ENCODE results near the gene TNS1. TPM values are rescaled to one million over a fixed set of nuclear protein-coding genes. Genes with fewer than 3 reads are reported as not detected.

Gene TNS1
- total RNA-seq, 1 donor from 2014 or later = 59.2 TPM

GRCh38 chr2:217808326-217808725 lies 194.5 kb downstream of the TNS1 start:
- Mint-ChIP-seq H3K4me1 (ENCODE audit: unreplicated experiment) (peaks cover 4% of the 10 kb centered on the region), H3K27ac (no peak overlapping the region), H3K36me3 (peaks cover 37% of the 10 kb centered on the region), H3K4me3 (no peak overlapping the region), H3K9me3 (no peaks in the 10 kb centered on the region), H3K27me3 (no peaks in the 10 kb centered on the region)
- DNase-seq (ENCODE audit: extremely low spot score, unreplicated experiment) = no peak
- TF ChIP-seq, protein P1, sequence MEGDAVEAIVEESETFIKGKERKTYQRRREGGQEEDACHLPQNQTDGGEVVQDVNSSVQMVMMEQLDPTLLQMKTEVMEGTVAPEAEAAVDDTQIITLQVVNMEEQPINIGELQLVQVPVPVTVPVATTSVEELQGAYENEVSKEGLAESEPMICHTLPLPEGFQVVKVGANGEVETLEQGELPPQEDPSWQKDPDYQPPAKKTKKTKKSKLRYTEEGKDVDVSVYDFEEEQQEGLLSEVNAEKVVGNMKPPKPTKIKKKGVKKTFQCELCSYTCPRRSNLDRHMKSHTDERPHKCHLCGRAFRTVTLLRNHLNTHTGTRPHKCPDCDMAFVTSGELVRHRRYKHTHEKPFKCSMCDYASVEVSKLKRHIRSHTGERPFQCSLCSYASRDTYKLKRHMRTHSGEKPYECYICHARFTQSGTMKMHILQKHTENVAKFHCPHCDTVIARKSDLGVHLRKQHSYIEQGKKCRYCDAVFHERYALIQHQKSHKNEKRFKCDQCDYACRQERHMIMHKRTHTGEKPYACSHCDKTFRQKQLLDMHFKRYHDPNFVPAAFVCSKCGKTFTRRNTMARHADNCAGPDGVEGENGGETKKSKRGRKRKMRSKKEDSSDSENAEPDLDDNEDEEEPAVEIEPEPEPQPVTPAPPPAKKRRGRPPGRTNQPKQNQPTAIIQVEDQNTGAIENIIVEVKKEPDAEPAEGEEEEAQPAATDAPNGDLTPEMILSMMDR (conservative IDR thresholded peaks at IDR 0.05) = no peak

DNA sequence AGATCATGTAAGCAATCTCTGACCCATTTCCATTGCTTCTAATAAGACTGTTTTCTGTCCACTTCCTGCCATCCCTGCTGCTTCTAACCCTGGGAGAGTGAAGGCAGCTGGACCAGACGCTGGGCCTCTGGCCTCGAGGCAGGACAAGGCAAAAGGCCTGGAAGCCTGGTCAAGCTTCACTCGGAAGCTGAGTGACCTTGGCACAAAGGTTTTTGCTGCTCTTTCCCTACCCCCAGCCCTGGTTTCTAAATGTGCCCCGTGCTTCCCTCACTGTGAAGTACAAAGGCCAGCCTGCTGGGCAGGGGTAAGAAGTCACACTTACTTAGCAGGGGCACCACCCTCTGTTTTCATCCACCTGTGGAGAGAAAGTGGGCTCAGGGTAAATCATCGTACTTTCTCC lies 195.0 kb downstream of the TNS1 start:
- Mint-ChIP-seq H3K27ac (no peak overlapping the region), H3K4me1 (ENCODE audit: unreplicated experiment) (peaks cover 4% of the 10 kb centered on the region)

GRCh38 chr2:217807025-217807424 lies 195.8 kb downstream of the TNS1 start:
- H3K9me3 Mint-ChIP-seq = no peaks in the 10 kb centered on the region

More for the DNA sequence above, 195.0 kb downstream of the TNS1 start:
- Mint-ChIP-seq H3K4me3 (no peak overlapping the region), H3K36me3 (peaks cover 34% of the 10 kb centered on the region), H3K27me3 (no peaks in the 10 kb centered on the region), H3K9me3 (no peaks in the 10 kb centered on the region)
- no peak for DNase-seq (ENCODE audit: extremely low spot score, unreplicated experiment)
- TF ChIP-seq, protein P1 (conservative IDR thresholded peaks at IDR 0.05) = no peak

DNA sequence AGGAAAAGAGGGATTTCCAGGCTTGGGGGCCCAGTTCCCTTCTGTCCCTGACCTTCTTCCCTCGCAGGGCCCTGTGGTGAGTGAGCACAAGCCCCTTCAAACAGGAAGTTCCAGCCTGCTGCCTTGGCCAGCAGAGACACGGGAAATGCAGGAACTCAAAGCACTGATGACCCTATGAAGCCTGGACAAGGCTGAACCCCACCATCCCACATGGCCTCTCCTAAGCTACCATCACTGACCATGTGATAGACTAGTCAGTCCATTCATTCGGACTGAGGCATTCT lies 196.4 kb downstream of the TNS1 start:
- Mint-ChIP-seq H3K27me3 (no peaks in the 10 kb centered on the region), H3K4me3 (no peak overlapping the region), H3K27ac (peak overlapping the region; percentile 97), H3K9me3 (no peaks in the 10 kb centered on the region), H3K4me1 (ENCODE audit: unreplicated experiment) (peaks cover 4% of the 10 kb centered on the region), H3K36me3 (peaks cover 22% of the 10 kb centered on the region)
- no peak for DNase-seq (ENCODE audit: extremely low spot score, unreplicated experiment)
- TF ChIP-seq, protein P1 (conservative IDR thresholded peaks at IDR 0.05) = no peak

More at GRCh38 chr2:217807025-217807424, 195.8 kb downstream of the TNS1 start:
- TF ChIP-seq, protein P1 (conservative IDR thresholded peaks at IDR 0.05) = no peak
- DNase-seq (ENCODE audit: extremely low spot score, unreplicated experiment) = no peak
- peaks cover 27% of the 10 kb centered on the region for H3K36me3 Mint-ChIP-seq
- no peaks in the 10 kb centered on the region for H3K27me3 Mint-ChIP-seq
- peaks cover 4% of the 10 kb centered on the region for H3K4me1 Mint-ChIP-seq (ENCODE audit: unreplicated experiment)
- H3K4me3 Mint-ChIP-seq = no peak overlapping the region
- peak overlapping the region; percentile 97 for H3K27ac Mint-ChIP-seq

DNA sequence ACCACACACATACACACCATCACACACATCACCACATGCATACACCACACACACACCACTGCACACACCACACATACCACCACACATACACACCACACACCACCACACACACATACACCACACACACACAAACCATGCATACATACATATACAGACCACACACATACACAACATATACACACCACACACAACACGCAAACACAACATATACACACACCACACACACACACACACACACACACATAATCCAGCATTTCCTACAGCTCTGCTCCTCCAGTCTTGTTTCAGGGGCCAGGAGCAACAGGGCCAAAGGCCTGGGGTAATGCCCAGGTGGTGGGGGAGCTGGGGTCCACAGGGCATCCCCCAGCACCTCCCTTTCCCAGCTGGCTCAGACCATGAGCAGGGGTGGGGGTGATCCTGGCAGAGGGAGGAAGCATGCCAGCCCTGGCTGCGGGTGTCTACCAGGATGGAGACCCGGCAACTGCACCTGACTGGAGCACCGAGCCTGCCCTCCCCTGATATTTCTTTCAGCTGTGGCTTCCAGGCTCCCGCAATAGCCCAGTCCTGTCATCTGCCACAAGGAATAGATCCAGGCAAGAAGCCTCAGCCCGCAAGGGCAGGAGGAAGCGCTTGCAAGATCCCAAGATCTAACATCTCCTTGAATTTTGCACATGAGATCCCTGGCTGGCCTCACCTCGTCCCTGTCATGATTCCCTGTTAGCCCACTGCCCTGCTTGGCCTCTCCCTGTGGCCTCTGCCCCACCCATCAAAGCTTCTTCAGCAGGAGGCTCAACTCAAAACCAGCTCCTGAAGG lies 196.9 kb downstream of the TNS1 start:
- Mint-ChIP-seq H3K27me3 (no peaks in the 10 kb centered on the region), H3K27ac (peak overlapping the region; percentile 97), H3K9me3 (no peaks in the 10 kb centered on the region), H3K36me3 (peaks cover 22% of the 10 kb centered on the region), H3K4me3 (peak overlapping the region; percentile 46), H3K4me1 (ENCODE audit: unreplicated experiment) (peaks cover 7% of the 10 kb centered on the region)
- DNase-seq (ENCODE audit: extremely low spot score, unreplicated experiment) = no peak
- TF ChIP-seq, protein P1 (conservative IDR thresholded peaks at IDR 0.05) = no peak

Data from type B pancreatic cell (in vitro differentiated cells).